Activated CD8-positive, alpha-beta memory T cell treated with anti-CD3 and anti-CD28 coated beads, Interleukin-2, amount 50 U/mL, for 24 hours (primary cell): Measurements from ENCODE around the gene HOMEZ.
"Not testable (repeated sequence)": the region's sequence is repeated elsewhere in the genome, so short reads cannot be mapped to it uniquely, and the experiment has no call there.

Experiments
- DNase-seq: peaks from one replicate; pipeline ENCODE4 v3.0.0-alpha.2; 2020; ENCODE audit errors: extremely low read depth

HOMEZ gene

GRCh38 chr14:23281247-23281646 is 4.7 kb downstream of the HOMEZ start:
- no peak for DNase-seq

- DNase-seq = not testable (repeated sequence)
These were observed 8.0 kb downstream of the HOMEZ start for GRCh38 chr14:23277928-23278327.

GRCh38 chr14:23277189-23277588 is 8.7 kb downstream of the HOMEZ start:
- no peak for DNase-seq

GRCh38 chr14:23275412-23275811 is 10.5 kb downstream of the HOMEZ start:
- no peak for DNase-seq

DNA sequence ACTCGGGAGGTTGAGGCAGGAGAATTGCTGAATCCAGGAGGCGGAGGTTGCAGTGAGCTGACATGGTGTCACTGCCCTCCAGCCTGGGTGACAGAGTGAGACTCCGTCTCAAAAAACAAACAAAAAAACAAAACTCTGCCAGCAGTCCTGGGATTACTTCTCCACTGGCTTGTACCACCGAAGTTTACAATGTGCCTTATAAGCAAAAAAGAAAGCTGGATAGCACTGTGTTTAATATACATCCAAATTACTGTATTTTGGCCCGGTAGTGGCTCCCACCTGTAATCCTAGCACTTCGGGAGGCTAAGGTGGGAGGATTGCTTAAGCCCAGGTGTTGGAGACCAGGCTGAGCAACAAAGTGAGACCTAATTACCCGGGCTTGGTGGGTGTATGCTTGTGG is 16.7 kb downstream of the HOMEZ start:
- DNase-seq = no peak

- not testable (repeated sequence) for DNase-seq
These were observed 25.1 kb downstream of the HOMEZ start for GRCh38 chr14:23260849-23261248.

DNA sequence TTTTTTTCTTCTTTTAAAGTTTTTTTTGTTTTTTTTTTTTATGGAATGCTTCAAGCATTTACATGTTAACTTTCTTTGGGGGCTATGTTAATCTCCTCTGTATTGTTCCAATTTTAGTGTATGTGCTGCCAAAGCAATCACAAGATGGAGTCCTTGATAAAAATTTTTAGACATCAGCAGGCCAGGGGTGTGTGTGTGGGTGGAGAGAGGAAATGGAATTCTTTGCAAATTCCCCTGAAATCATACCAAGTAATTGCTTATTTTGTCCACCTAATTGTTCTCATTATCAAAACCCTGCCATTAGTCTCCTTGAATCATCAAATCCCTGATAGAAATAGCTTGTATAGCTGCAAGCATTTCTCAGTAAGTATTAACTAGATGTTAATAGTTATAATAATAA is 26.5 kb downstream of the HOMEZ start:
- no peak for DNase-seq

- DNase-seq = no peak
These were observed 27.7 kb downstream of the HOMEZ start for GRCh38 chr14:23258256-23258655.

- no peak for DNase-seq
These were observed 33.3 kb downstream of the HOMEZ start for GRCh38 chr14:23252420-23253333.

GRCh38 chr14:23252006-23252405 is 33.9 kb downstream of the HOMEZ start:
- DNase-seq = no peak

DNA sequence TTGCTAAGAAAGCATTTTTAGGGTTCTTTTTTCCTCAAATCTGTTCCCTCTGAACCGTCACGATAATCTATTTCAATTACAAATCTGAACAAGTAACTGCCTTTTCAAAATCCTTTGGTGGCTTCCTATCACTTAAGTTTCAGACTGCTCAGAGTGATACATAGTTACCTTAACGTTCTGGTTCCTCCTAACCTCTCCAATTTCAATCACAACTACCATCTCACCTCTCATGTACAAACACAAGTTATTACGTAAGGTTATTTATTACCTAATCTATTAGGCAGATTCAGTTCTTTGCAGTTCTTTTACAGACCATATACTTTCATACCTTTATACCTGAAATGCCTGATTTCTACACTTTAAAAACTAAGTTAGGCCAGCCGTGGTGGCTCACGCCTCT is 36.1 kb downstream of the HOMEZ start:
- DNase-seq = no peak

DNA sequence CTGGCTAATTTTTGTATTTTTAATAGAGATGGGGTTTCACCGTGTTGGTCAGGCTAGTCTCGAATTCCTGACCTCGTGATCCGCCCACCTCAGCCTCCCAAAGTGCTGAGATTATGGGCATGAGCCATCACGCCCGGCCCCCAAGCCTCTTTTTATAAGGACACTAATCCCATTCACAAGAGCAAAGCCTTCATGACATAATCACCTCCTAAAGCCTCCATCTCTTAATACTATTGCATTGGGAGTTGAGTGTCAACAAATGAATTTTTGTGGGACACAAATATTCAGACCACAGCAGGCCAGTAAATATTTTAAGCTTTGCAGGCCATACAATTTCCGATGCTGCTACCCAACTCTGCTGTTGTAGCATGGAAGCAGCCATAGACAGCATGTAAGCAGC is 37.3 kb downstream of the HOMEZ start:
- no peak for DNase-seq

DNA sequence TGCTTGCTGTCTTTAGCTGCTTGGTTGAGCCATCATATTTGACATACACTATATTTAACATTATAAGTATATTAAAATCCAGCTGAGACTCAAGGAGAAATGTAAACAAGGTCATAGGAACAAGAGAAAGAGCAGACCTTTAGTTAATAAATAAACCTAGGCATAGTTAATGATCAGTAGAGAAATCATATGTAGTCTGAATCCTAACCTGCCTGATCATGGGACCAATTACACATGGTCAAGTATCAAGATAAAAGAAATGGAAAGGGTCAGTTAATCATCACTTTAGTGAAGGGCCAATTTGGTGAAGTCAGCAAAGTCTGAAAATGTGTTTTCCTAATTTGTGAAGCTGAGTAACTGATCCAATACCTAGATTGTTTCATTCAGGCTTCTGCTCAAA is 40.6 kb downstream of the HOMEZ start:
- no peak for DNase-seq

DNA sequence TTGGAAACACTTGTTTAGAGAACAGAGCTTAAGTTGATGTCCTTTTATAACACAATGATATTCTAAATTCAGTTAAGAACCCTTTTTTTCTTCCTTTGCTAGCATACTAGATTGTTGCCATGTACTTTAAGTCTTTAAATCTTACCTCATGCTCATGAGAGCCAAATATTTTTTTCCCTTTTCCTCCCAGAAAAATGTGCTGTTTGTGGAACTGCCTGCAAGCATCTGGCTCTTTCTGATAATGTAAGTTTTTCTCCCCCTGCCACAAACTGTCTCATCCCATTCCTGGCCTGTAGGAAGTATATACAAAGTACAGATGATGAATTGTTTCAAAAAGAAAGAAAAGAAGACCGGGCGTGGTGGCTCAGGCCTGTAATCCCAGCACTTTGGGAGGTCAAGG is 42.9 kb downstream of the HOMEZ start:
- no peak for DNase-seq

GRCh38 chr14:23242076-23242475 is 43.9 kb downstream of the HOMEZ start:
- no peak for DNase-seq

DNA sequence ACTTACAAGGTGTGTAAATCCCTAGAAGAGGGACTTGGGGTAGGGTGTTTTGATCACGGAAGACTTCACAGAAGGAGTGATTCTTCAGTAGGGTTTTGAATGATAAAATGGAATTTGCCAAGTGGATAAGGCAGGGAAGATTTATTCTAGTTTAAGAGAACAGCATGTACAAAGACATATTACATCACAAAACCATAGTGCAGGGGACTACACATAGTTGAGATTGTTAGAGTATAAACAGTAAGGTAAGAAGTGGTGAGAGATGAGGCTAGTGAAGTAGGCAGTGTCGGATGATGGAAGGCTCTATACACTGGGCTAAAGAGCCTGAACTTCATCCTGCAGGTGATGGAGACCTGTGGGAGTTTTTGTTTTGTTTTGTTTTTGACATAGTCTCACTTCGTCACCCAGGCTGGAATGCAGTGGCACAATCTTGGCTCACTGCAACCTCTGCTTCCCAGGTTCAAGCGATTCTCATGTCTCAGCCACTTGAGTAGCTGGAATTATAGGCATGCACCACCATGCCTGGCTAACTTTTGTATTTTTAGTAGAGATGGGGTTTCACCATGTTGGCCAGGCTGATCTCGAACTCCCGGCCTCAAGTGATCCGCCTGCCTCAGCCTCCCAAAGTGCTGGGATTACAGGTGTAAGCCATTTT is 44.7 kb downstream of the HOMEZ start:
- not testable (repeated sequence) for DNase-seq

- no peak for DNase-seq
These were observed 45.3 kb downstream of the HOMEZ start for GRCh38 chr14:23240661-23241060.

- DNase-seq = peak; percentile 54
These were observed 47.9 kb downstream of the HOMEZ start, which contains the start of gene RNF212B for GRCh38 chr14:23237772-23238594. Gene RNF212B (plus strand): TSS chr14:23237936. CDS start chr14:23240346, 2,410 bp downstream.

DNA sequence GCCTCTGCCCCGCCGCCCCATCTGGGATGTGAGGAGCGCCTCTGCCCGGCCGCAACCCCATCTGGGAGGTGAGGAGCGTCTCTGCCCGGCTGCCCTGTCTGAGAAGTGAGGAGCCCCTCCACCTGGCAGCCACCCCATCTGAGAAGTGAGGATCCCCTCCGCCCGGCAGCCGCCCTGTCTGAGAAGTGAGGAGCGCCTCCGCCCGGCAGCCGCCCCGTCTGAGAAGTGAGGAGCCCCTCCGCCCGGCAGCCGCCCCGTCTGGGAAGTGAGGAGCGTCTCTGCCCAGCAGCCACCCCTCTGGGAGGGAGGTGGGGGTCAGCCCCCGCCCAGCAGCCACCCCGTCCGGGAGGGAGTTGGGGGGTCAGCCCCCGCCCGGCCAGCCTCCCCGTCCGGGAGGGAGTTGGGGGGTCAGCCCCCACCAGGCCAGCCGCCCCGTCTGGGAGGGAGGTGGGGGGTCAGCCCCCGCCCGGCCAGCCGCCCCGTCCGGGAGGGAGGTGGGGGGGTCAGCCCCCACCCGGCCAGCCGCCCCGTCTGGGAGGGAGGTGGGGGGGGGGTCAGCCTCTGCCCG is 53.6 kb downstream of the HOMEZ start:
- DNase-seq = not testable (repeated sequence)

- no peak for DNase-seq
These were observed 57.1 kb downstream of the HOMEZ start for GRCh38 chr14:23228812-23229211.

- no peak for DNase-seq
These were observed 58.4 kb downstream of the HOMEZ start for GRCh38 chr14:23227566-23227965.

GRCh38 chr14:23224958-23225357 is 61.0 kb downstream of the HOMEZ start:
- DNase-seq = not testable (repeated sequence)
